Mesothelial cell of epicardium (in vitro differentiated cells): ENCODE results near the gene CAMKMT. TPM values are rescaled to one million over a fixed set of nuclear protein-coding genes. Genes with fewer than 3 reads are reported as not detected.

Source experiments
- DNase-seq, 2 experiments: peaks; one replicate each; pipeline ENCODE4 v3.0.0; 2021; ENCODE audit warnings: low spot score in 2 of 2; ENCODE audit not compliant: unreplicated experiment in 2 of 2
- H3K27ac Mint-ChIP-seq: 2 replicates; pipeline ENCODE4 v1.8.0; 2021; ENCODE audit warnings: mixed read lengths
- H3K27me3 Mint-ChIP-seq: 2 replicates; pipeline ENCODE4 v1.8.0; 2021; ENCODE audit warnings: low read depth, mixed read lengths
- H3K36me3 Mint-ChIP-seq: 2 replicates; pipeline ENCODE4 v1.8.0; 2021; ENCODE audit warnings: mixed read lengths
- H3K4me1 Mint-ChIP-seq: 2 replicates; pipeline ENCODE4 v1.8.0; 2021; ENCODE audit warnings: mixed read lengths
- H3K4me3 Mint-ChIP-seq: 2 replicates; pipeline ENCODE4 v1.8.0; 2021; ENCODE audit warnings: mild to moderate bottlenecking, moderate library complexity, mixed read lengths
- H3K9me3 Mint-ChIP-seq: 2 replicates; pipeline ENCODE4 v1.8.0; 2021; ENCODE audit warnings: mixed read lengths
- total RNA-seq: library from RNA; stranded (reverse); gene quantifications from 3 replicates; pipeline ENCODE4 v1.2.1, GENCODE V29; 2021
- TF ChIP-seq, protein P1 (sequence below): fragments of 200-600 bp; sonication (generic); IDR thresholded peaks from one replicate; pipeline ENCODE4 v1.5.0; 2021; ENCODE audit warnings: antibody characterized with exemption; ENCODE audit not compliant: unreplicated experiment

Gene CAMKMT
- total RNA-seq, 1 donor from 2014 or later, result 8.3 TPM

DNA sequence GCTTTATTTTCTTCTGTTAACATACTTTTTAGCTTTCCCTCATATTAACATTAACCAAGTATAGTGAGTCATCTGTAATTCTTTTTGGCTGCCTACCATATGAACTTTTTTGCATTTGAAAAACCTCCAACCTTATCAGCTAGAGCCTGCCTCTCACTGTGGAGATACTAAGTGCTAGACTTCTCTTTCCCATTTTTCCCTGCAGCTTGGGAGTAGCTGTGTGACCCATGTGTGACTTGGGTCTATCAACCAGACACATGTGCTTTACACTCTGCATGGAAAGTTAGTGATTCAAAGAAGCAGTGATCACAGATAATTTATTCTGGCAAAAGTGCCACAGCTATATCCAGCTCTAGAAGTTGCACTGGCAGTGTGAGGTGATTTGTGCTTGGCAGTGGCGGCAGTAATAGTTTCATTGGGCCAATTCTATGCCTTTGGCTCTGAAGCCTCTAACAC is 36.7 kb upstream of the CAMKMT start:
- H3K9me3 Mint-ChIP-seq, result no peaks in the 10 kb centered on the region
- H3K27me3 Mint-ChIP-seq, result no peaks in the 10 kb centered on the region
- peaks cover 43% of the 10 kb centered on the region for H3K36me3 Mint-ChIP-seq
- no peak for DNase-seq
- H3K27ac Mint-ChIP-seq, result no peak overlapping the region
- no peaks in the 10 kb centered on the region for H3K4me1 Mint-ChIP-seq
- H3K4me3 Mint-ChIP-seq, result no peak overlapping the region
- TF ChIP-seq, protein P1, sequence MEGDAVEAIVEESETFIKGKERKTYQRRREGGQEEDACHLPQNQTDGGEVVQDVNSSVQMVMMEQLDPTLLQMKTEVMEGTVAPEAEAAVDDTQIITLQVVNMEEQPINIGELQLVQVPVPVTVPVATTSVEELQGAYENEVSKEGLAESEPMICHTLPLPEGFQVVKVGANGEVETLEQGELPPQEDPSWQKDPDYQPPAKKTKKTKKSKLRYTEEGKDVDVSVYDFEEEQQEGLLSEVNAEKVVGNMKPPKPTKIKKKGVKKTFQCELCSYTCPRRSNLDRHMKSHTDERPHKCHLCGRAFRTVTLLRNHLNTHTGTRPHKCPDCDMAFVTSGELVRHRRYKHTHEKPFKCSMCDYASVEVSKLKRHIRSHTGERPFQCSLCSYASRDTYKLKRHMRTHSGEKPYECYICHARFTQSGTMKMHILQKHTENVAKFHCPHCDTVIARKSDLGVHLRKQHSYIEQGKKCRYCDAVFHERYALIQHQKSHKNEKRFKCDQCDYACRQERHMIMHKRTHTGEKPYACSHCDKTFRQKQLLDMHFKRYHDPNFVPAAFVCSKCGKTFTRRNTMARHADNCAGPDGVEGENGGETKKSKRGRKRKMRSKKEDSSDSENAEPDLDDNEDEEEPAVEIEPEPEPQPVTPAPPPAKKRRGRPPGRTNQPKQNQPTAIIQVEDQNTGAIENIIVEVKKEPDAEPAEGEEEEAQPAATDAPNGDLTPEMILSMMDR, result no peak

DNA sequence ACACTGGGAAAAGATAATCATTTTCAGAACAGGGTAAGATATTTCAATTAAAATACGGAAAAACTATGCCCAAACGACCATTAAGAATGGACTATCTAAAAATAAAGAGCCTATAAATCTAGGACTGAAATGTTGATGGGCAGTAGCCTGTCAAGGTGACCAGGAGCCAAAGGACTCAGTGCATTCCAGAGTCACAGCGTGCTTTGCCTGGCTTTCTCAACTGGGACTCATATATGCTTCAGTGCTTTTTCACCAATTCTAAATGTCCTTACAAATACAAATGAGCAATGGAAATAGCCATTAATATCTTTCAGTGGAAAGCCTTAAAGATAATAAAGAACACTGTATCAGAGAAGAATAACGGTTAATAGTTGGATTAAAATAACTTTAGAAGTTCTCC is 35.9 kb upstream of the CAMKMT start:
- TF ChIP-seq, protein P1, result no peak
- peaks cover 44% of the 10 kb centered on the region for H3K36me3 Mint-ChIP-seq
- H3K27me3 Mint-ChIP-seq, result no peaks in the 10 kb centered on the region
- no peaks in the 10 kb centered on the region for H3K9me3 Mint-ChIP-seq
- DNase-seq, result no peak
- H3K27ac Mint-ChIP-seq, result no peak overlapping the region
- no peak overlapping the region for H3K4me3 Mint-ChIP-seq
- H3K4me1 Mint-ChIP-seq, result no peaks in the 10 kb centered on the region

GRCh38 chr2:44326548-44327264 is 35.0 kb upstream of the CAMKMT start:
- Mint-ChIP-seq H3K36me3 (peaks cover 46% of the 10 kb centered on the region), H3K27me3 (no peaks in the 10 kb centered on the region), H3K27ac (no peak overlapping the region), H3K4me1 (no peaks in the 10 kb centered on the region), H3K4me3 (no peak overlapping the region), H3K9me3 (no peaks in the 10 kb centered on the region)
- no peak for DNase-seq
- TF ChIP-seq, protein P1, result no peak

- peaks cover 36% of the 10 kb centered on the region for H3K36me3 Mint-ChIP-seq
- H3K27ac Mint-ChIP-seq, result no peak overlapping the region
- TF ChIP-seq, protein P1, result no peak
- H3K4me3 Mint-ChIP-seq, result no peak overlapping the region
- no peaks in the 10 kb centered on the region for H3K27me3 Mint-ChIP-seq
- peaks cover 6% of the 10 kb centered on the region for H3K4me1 Mint-ChIP-seq
- H3K9me3 Mint-ChIP-seq, result no peaks in the 10 kb centered on the region
- DNase-seq, result no peak
Measured at GRCh38 chr2:44328750-44329149, 33.0 kb upstream of the CAMKMT start.

DNA sequence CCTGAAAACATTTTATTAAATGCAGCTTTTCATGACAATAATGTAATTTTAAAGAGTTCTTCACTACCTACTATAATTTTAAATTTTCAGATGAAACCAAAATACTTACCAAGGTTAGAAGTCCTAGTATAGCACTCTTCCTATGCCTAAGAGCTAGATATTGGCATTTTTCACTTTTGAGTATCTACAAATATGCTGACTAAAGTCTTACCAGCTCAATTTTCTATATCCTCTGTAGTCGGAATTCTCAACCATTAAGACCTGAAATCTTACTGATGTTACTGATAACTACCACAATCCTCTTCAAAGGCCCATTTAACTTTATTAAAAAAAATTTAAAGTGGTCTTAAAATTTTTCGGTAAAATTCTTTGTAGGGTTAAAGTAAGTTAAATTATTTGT is 32.4 kb upstream of the CAMKMT start:
- H3K9me3 Mint-ChIP-seq, result no peaks in the 10 kb centered on the region
- TF ChIP-seq, protein P1, result no peak
- no peak overlapping the region for H3K4me3 Mint-ChIP-seq
- H3K27me3 Mint-ChIP-seq, result no peaks in the 10 kb centered on the region
- no peak overlapping the region for H3K27ac Mint-ChIP-seq
- DNase-seq, result no peak
- peaks cover 10% of the 10 kb centered on the region for H3K4me1 Mint-ChIP-seq
- peaks cover 32% of the 10 kb centered on the region for H3K36me3 Mint-ChIP-seq
